ENCODE results near the gene IRX4. TPM values are rescaled to one million over a fixed set of nuclear protein-coding genes. Genes with fewer than 3 reads are reported as not detected.

Gene IRX4
- total RNA-seq, 1 donor from 2014 or later = not detected

DNA sequence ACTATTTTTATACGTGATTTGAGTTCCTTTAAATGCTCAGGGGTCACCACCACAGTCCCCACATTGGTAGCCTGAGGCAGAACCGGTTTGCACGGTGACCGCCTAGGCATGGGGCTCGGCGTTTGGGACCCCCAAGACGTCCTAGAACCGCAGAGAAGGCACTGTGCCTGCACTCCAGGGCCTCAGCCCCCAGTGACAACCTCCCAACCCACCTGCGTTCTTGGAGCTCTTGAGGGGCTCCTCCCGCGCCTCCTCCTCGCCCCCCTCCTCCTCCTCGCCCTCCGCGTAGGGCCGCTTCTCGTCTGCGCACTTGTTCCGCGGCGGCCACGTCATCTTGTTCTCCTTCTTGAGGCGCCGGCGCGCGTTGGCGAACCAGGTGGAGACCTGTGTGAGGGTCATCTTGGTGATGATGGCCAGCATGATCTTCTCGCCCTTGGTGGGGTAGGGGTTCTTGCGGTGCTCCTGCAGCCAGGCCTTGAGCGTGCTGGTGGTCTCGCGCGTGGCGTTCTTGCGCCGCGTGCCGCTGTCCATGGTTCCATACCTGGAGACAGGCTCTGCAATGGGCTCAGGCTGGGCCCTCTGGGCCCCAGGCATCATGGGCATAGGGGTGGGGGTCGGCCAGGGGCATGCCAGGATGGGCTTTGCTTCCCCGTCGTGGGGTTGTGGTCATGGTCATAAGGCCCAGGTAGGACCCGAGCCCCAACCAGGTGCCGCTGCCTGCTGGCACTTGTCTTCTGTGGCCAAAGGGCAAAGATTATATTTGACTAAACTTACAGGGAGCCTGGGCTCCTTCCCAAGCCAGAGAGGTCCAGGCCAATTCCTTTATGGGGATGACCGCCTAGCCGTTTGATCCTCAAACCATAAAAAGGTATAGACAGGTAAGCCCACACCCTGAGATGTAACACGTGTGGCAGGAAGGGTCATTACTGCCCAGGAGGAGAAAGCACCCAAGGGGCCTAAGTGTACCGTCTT lies 3.1 kb downstream of the IRX4 start:
- intact Hi-C loops (cut with micrococcal nuclease) = loop anchor here (5.0 to 10.0 kb wide), 4 partner anchors 115 to 1718 kb away; partner anchors contain the start of genes IRX1 and IRX2

DNA sequence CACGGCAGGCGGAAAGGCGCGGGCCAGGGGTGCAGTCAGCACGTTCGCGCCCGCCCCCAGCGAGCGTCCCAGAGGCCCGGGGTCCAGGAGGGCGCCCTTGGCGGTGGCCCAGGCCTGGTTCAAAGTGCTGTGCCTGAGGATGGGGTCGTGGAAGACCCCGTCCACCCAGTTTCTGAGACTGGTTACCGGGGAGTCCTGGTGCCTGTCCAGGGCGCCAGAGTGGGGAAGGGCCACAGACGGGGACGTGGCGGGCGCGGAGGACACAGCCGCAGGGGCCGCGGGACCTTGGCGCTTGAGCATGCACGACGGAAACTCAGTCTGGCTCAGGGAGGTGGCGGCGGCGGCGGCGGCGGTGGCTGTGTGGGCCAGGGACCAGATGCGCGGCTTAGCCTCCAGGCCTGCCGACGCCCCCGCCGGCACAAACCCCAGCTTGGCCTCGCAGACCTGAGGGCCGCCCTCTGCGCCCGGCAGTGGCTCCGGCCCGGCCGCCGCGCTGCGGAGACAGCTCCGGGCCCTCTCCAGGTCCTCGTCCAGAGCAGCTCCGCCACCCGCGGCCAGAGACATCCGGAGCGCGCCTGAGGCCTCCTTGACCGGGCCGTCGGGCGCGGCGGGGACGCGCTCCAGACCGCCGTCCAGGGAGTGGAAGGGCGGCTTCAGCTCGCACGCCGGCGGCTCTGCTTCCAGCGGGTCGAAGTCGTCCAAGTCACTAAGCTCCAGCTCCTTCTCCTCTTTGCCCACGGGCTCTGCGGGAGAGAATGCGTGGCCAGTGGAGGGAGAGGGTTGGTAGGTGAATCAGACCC lies 4.5 kb downstream of the IRX4 start:
- intact Hi-C loops (cut with micrococcal nuclease) = loop anchor here (5.0 to 10.0 kb wide), 2 partner anchors 113 to 874 kb away; partner anchors contain the start of gene IRX2

DNA sequence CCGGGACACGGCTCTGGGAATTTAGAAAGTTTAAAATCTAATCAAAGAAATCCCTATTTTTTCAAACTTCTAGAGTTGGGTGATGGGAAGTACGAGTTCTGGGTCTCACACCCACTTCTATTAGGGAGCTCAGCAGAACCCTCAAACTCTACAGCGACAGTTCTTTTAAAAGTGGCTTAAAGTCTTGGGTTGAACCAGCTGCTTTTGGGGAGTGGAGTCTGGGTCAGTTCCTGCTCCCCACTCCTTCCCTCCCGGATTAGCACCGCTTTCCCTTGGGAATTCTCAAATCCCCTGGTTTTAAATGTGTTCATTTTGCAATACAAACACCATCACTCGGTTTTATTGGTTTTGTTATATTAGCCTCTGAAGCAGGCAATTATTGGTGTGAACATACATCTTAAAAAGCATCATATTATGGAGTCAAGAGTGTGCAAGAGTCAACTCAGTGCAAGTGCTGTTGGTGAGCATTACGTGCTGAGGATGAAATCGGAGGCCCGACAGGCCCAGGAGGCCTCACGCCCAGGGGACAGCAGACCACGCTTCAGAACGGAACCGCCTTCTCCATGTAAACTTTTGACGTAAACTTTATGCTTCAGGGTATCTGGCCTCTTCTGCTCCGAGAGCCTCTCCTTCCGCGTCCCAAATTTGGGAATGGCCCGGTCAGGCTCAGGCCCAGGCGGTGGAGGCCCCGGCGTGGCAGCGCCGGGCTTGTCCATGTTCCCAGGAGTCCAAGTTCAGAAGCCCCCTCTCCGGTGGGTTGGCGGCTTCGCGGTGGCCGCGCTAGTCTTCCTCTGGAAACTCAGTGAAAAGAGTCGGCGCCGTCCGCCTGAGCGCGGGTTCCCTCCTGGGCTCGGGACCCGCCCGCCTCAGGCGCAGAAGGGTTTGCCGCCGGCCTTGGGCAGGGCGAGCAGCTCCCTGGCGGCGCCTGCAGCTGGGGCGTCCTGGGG lies 5.3 kb downstream of the IRX4 start:
- intact Hi-C loops (cut with micrococcal nuclease) = loop anchor here (5.0 to 10.0 kb wide), 2 partner anchors 113 to 875 kb away; partner anchors contain the start of gene IRX2

DNA sequence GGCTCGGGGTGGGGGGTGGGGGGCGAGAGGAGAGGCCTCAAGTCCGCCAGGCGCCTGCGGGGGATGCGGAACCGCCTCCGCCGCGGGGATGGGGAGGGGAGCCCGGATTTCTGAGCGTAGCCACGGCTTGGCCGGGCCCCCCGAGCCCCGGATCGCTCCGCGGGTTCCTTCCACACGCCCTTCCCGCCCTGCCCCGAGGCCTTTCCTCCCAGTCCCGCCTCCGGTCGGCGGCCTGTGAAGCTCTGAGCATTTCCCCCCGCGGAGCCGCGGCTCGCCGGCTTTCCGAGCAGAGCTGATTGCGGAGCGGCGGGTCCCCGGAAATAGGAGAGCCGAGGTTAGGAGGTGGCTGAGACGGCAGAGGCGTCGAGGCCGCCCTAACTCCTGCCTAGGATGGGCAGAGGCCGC lies 6.1 kb downstream of the IRX4 start:
- intact Hi-C loops (cut with micrococcal nuclease) = loop anchor here (5.0 to 10.0 kb wide), 2 partner anchors 112 to 876 kb away; partner anchors contain the start of gene IRX2

DNA sequence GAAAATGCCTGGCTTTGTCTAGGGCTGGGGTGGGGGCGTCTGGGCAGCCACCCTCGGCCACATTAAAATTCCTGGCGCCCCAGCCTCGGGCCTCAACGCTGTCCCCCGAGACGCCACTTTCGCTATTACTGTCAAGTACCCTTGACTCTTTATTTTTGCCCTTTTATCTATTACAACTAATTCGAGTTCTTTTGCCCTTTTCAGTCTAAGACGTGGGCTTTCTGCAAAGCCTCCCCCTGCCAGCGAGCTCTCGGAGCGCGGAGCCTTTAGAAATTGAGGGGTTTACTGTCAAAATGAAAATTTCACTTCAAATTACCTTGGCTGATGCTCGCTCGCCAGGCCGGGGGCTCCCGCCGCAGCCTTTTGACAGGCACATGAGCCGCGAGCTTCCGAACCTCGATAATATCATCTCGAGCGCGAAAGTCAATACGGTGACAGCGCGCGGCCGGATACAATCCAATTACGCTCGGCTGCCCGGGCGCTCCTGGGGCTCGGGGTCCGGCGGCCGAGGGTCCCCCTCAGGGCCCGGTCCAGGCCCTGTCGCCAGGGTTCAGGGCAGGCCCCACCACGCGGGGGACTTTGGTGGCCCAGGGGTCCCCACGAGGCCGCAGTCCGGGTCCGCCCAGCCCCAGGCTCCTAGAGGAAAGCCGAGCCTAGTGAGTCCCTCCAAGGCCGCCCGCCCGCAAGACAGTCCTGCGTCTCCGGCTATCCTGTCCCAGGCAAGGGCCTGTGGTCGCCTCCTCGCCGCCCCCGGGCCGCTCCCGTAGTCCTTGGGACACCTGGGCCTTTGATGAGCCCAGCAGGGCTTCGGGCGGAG lies 6.7 kb downstream of the IRX4 start:
- intact Hi-C loops (cut with micrococcal nuclease) = loop anchor here (5.0 to 10.0 kb wide), 2 partner anchors 111 to 876 kb away; partner anchors contain the start of gene IRX2

DNA sequence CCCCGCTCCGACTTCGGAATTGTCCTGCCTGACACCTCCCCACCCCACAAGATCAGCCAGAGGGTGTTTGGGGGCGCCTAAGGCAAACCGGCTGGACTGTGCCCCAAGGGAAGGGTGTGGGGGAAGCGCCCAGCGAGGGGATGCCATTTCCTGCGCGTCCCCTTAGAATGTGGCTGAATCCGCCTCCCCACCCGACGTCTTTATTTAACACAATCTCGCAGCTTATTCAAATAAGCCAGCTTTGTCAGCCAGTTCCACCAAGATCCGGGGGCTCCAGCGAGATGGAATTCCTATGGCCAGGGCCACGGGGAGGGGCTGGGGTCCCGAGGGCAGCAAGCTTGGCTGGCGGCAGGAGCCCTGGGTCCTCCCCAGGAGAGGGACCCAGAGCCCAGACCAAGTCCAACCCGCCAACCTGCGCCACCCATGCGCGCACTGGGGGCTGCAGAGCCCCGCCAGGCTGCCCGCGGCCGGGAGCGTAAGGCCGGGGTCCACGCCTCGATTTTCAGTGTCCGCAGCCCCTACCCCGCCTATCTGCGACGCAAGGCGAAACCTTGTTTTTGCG lies 7.4 kb downstream of the IRX4 start:
- intact Hi-C loops (cut with micrococcal nuclease) = loop anchor here (5.0 to 10.0 kb wide), 2 partner anchors 111 to 877 kb away; partner anchors contain the start of gene IRX2

DNA sequence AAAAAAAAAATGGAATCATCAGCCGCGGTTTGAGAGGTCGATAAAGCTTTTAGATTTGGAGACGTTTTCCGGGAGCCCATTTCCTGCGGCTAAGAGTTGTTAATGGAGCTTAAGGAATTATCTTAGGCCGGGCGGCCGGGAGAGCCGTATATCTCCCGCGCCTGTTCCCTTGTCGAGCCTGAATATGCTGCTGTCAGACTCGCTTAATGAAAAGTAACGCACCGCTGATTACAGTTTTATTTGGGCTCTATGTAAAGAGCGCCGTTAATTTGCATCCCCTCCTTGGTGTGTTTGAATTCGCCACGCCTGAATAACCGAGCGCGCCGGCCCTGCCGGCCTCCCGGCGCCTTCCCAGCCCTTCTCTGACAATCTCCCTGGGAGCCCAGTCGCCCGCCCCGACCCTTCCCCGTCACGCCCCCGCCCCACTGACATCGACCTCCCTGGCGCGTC lies 7.9 kb downstream of the IRX4 start:
- intact Hi-C loops (cut with micrococcal nuclease) = loop anchor here (5.0 to 10.0 kb wide), 2 partner anchors 110 to 878 kb away; partner anchors contain the start of gene IRX2

DNA sequence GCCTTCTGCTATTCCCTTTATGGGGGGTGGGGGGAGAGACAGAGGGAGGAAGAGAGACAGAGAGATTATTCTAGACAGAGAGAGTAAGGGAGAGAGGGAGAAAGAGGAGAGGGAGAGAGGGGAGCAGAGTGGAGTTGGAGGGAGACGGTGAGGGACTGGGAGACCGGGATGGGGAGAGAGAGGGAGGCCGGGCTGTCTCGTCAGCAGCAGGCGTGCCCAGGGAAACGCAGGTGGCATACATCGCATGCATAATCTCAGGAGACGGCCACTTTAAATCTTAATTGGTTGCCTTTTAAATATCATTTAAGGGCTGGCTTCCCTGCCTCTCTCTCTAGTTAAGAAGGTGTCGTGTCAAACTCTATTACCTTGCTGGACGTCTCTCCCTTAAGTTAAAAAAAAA lies 8.4 kb downstream of the IRX4 start:
- intact Hi-C loops (cut with micrococcal nuclease) = loop anchor here (10.0 kb wide), 1 partner anchor 110 kb away; no protein-coding TSS in a partner anchor

DNA sequence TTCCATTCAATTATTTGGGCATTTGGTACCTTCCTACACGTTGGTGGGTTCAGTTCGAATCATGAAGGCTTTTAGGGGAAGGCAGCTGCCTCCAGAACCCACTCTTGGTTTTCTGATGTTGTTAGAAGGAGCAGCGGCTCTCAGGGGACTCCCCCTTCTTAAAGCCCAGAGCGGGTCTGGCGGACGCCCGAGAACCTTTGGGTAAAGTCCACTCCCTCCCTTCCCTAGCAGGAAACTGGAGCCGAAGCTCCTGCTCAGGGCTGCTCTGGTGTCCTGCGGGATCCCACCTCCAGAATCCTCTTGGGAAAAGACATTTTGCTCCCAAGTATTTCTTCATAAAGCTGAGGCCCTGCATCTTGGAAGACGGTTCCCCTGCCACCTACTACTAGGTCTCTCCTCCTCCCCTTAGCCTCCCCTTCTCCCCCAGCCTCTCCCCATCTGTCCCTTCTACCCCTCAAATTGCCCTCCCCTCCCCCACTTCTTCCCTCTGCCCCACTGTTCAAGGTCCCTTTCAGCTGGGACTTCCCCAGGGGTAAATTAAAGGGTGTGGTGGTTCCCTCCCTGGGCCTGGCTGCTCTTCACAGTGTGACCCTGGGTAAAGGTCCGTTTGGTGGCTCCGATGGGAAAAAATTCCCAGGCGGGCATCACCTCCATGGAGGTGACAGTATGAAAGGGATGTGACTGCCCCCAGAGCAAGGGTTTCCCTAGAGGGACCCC lies 9.3 kb downstream of the IRX4 start:
- intact Hi-C loops (cut with micrococcal nuclease) = loop anchor here (10.0 kb wide), 1 partner anchor 109 kb away; no protein-coding TSS in a partner anchor

DNA sequence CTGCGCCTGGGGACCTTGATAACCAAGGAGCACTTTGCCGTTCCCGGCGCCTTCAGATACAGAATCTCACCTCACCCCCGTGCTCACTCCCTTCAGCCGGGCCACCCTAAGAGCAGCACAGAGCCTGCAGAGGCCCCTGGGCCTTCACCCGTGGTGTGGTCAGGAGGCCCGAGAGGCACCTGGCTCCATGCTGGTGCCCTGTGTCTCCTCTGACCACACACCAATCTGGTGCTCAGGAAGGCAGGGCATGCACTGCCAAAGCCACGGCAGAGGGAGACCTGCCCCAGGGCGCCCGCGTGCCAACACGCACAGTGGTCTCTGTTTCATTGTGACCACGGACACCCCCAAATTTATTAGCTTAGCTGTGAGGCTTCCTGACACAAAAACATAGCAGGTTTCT lies 11.3 kb downstream of the IRX4 start:
- intact Hi-C loops (cut with micrococcal nuclease) = loop anchor here (10.0 kb wide), 1 partner anchor 107 kb away; no protein-coding TSS in a partner anchor

DNA sequence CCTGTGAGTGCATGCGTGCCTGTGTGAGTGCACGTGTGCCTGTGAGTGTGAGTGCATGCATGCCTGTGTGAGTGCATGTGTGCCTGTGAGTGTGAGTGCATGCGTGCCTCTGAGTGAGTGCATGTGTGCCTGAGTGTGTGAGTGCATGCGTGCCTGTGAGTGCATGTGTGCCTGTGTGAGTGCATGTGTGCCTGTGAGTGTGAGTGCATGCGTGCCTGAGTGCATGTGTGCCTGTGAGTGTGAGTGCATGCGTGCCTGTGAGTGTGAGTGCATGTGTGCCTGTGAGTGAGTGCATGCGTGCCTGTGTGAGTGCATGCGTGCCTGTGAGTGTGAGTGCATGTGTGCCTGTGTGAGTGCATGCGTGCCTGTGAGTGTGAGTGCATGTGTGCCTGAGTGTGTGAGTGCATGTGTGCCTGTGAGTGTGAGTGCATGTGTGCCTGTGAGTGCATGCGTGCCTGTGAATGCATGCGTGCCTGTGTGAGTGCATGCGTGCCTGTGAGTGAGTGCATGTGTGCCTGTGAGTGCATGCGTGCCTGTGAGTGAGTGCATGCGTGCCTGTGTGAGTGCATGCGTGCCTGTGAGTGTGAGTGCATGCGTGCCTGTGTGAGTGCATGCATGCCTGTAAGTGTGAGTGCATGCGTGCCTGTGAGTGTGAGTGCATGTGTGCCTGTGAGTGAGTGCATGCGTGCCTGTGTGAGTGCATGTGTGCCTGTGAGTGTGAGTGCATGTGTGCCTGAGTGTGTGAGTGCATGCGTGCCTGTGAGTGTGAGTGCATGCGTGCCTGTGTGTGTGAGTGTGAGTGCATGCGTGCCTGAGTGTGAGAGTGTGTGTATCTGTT lies 12.1 kb downstream of the IRX4 start:
- intact Hi-C loops (cut with micrococcal nuclease) = loop anchor here (10.0 kb wide), 1 partner anchor 106 kb away; no protein-coding TSS in a partner anchor

DNA sequence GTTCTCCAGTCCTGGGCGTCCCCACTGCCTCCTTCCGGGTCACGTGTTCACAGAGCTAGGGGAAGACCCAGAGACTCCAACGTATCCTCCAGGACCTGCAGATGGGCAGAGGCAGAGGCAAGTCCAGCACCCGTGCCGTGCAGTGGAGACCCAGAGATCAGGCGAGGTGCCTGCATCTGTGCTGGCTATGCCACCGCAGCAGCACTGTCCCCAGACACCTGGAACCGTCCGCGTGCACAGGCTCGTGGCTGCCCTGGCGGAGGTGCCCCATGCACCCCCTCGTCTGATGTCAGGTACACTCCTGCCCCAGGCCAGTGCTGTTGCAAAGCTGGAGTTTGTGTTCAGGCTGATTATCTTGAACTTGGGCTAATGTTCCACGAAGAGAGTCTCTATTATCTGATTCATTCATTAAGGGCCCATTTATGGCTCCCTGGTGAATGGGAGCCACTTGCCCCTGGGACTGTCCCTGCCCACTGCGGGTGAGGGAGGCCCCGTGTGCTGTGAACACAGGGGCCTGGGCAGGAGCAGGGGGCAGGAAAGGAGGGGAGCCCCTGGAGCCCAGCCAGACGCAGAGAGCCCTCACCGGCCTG lies 13.7 kb downstream of the IRX4 start:
- intact Hi-C loops (cut with micrococcal nuclease) = no loop called here

DNA sequence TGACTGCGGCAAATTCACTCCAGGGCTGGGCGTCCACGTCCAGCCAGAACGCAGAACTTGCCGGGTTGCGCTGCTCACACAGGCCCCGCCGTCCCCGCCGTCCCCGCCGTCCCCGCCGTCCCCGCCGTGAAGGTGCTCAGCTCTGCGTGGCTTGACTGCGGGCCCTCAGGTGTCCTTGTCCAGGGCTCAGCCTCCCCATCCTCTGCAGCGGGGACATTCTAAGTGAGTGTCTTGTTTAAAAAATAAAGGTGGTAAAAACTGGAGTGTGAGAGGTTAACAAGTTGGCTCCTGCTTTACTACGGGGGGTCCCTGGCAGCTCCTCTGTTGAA lies 14.9 kb downstream of the IRX4 start:
- intact Hi-C loops (cut with micrococcal nuclease) = no loop called here

DNA sequence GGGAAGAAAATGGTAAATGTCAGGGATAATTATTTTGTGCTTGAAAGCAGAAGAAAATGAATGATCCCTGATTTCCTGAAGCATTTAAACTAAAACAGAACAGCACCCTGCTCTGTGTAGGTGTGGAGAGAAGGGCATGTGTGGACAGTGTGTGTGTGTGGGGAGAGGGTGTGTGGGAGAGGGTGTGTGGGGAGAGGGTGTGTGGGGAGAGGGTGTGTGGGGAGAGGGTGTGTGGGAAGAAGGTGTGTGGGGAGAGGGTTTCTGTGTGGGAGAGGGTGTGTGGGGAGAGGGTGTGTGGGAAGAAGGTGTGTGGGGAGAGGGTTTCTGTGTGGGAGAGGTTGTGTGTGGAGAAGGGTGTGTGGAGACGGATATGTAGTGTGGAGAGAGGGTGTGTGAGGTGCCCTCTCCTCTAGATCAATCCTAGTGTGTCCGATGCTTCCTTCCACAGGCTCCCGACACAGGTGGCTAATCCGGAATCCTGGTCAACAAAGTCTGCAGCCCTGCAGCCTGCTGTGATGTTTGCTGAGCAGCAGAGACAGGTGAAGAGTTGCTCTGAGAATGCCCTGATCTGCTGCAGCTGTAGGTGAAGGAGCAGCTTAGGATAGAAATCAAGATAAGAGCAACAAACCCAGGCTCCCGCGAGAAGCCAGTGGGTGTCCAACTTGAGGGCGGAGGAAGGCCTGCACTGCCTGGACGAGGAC lies 15.5 kb downstream of the IRX4 start:
- intact Hi-C loops (cut with micrococcal nuclease) = no loop called here

DNA sequence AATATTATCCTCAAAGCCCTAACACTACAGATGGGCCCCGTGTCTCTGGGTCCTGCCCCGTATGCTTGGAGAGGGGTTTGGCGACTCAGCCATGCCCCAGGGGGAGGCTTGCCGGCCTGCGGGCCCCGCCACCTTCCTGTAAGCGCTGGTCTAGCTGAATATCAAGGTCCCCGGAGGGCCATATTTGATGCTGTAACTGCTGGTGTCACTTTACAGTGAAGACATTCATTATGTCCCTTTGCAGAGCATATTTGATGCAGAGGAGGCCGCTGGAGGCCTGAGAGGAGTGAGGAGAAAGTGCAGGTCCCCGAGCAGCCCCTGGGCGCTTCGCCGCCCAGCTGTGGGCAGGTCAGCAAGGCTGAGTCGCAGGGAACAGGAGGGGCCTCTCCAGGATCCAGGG lies 16.8 kb downstream of the IRX4 start:
- intact Hi-C loops (cut with micrococcal nuclease) = no loop called here

DNA sequence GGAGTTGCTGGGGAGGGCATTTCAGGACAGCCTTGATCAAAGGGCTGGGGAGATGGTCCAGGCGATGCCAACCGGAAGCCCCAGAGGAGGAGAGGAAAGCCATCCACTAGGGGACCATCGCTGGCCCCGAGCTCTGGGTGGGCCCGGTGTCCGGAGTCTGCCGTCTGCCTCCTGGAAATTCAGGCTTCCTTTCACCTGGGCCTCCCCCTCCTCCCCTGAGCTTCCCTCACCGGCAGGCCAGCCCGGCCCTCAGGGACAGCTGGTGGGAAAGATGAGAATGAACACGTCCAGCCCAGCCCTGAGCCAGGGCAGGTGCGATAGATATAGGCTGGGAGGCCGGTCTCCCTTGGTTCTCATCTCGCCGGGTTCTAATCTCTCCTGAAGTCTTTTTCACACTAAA lies 17.2 kb downstream of the IRX4 start:
- intact Hi-C loops (cut with micrococcal nuclease) = no loop called here
